ENCODE data around the gene FAM120A. TPM values are rescaled to one million over a fixed set of nuclear protein-coding genes. Genes with fewer than 3 reads are reported as not detected.
"Not testable (repeated sequence)": the region's sequence is repeated elsewhere in the genome, so short reads cannot be mapped to it uniquely, and the experiment has no call there.

Gene FAM120A
- total RNA-seq, 1 experiment from 2014 or later = 60.5 TPM

DNA sequence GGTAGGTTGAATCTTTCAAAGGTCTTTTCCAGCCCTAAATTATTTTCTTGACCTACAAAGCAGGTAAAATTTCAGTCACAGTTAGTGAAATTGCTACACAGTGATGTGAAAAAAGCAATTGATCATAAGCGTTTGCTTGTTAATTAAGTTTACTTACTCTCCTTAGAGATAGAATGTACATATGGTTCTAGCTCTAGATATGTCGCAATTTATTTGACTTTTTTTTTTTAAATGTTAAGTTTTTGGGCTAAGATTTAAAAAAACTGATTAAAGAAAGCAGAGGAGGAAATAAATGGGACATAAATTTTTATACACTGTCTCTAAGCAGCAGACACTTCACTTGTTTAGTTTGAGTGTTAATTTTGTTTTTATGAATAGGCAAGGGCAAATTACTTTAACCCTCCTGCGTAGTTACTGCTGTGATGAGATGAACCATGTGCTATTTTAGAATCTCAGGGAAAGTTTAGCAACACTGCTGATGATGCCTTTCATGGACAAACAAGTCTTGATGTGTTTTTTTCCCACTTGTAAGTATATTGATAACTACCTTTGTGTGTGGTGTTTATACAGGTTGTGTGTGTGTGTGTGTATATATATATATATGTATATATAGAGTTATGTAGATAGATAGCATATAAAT is 40.2 kb downstream of the FAM120A start:
- no peak for DNase-seq (ENCODE audit: low read depth, low spot score)
- in situ Hi-C loops (cut with HindIII; ENCODE audit: low pct_unique_long_range_greater_than_20kb, low sequenced_read_pairs) = no loop called here

- DNase-seq (ENCODE audit: low read depth, low spot score) = no peak
- in situ Hi-C loops (cut with HindIII; ENCODE audit: low pct_unique_long_range_greater_than_20kb, low sequenced_read_pairs) = no loop called here
These were observed 40.8 kb downstream of the FAM120A start for GRCh38 chr9:93492327-93492726.

DNA sequence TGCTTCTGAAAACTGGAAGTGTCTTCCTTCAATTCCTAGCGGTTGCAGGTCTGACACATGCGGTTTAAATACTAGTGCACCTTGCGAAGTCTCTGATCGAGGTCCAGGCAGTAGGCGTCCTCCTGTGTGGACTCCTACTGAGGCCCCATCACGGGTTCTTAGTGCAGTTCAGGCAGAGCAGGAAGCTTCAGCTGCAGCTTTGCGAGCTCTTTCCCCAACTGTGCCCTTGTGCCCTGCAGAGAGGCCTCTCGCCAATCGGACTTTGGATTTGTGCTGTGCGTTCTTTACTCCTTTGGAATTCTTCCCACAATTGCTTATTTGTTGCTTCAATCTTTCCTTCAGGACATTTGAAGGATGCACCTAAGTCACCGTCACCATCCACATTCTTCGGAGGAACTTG is 42.5 kb downstream of the FAM120A start:
- DNase-seq (ENCODE audit: low read depth, low spot score) = no peak
- in situ Hi-C loops (cut with HindIII; ENCODE audit: low pct_unique_long_range_greater_than_20kb, low sequenced_read_pairs) = no loop called here

- DNase-seq (ENCODE audit: low read depth, low spot score) = no peak
- in situ Hi-C loops (cut with HindIII; ENCODE audit: low pct_unique_long_range_greater_than_20kb, low sequenced_read_pairs) = no loop called here
These were observed 44.8 kb downstream of the FAM120A start for GRCh38 chr9:93496285-93496684.

DNA sequence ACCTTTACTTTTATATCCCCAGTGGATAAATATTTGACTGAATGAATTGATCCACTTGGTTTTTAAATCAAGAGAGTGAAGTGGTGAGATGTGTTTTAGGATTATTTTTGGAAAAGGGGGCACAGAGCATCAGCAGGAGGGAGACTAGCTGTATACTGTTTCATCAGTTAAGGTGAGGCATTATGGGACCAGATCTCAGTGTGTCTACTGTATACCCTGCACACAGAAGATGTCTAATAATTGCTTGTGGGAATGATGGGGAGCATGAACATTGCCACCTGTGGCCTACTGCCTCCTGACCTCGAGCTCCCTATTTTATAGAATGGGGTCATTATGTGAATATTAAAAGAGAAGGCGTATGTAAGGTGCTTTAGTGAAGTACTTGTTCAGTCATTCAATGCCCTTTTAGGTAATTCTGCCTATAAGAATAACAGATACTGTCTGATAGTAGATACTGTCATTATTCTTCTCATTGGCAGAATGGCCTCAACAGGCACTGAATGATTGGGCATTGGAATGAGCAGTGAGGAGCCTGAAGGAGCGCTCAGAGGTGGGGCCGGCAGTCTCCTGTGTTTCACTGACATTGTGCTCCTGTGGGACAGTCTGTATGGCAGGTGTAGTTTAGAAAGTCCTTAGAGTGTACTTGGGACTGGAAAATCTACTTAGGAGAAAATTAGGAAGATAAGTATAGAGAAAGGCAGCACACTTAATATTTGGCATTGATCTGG is 49.2 kb downstream of the FAM120A start:
- no peak for DNase-seq (ENCODE audit: low read depth, low spot score)
- in situ Hi-C loops (cut with HindIII; ENCODE audit: low pct_unique_long_range_greater_than_20kb, low sequenced_read_pairs) = no loop called here

- in situ Hi-C loops (cut with HindIII; ENCODE audit: low pct_unique_long_range_greater_than_20kb, low sequenced_read_pairs) = no loop called here
- no peak for DNase-seq (ENCODE audit: low read depth, low spot score)
These were observed 49.9 kb downstream of the FAM120A start for GRCh38 chr9:93501406-93501805.

DNA sequence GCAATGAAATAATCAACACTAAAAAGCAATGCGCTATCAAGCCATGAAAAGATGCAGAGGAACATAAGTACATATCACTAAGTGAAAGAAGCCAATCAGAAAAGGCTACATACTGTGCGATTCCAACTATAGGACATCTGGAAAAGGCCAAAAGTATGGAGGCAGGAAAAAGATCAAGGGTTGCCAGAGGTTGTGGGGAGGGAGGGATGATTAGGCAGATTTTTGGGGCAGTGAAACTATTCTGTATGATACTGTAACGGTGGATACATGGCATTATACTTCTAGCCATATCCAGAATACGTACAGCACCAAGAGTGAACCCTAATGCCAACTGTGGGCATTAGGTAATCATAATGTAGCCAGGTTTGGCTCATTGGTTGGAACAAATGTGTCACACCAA is 51.9 kb downstream of the FAM120A start:
- no peak for DNase-seq (ENCODE audit: low read depth, low spot score)
- in situ Hi-C loops (cut with HindIII; ENCODE audit: low pct_unique_long_range_greater_than_20kb, low sequenced_read_pairs) = no loop called here

GRCh38 chr9:93505541-93506132 is 54.2 kb downstream of the FAM120A start:
- no peak for DNase-seq (ENCODE audit: low read depth, low spot score)

GRCh38 chr9:93507768-93508167 is 56.3 kb downstream of the FAM120A start:
- DNase-seq (ENCODE audit: low read depth, low spot score) = no peak
- in situ Hi-C loops (cut with HindIII; ENCODE audit: low pct_unique_long_range_greater_than_20kb, low sequenced_read_pairs) = no loop called here

More at GRCh38 chr9:93505541-93506132, 54.2 kb downstream of the FAM120A start:
- in situ Hi-C loops (cut with HindIII; ENCODE audit: low pct_unique_long_range_greater_than_20kb, low sequenced_read_pairs) = no loop called here

DNA sequence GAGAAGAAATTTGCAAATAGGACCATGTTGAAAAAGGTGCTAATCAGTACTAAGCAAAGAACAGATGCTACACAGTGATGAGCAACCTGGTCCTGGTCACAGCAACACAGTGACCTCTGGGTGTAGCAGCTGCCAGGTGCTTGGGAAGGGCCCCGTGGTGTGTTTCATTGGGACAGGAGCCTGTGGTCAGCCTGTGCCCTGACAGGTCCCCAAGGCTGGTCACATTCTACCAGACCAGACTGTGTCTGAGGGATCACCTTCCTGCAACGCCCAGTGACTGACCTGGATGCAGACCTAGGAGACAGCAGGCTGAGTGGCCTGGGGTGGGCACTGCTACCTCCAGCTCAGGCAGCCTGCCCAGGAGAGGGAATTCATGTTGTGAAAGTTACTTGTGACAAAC is 56.7 kb downstream of the FAM120A start:
- DNase-seq (ENCODE audit: low read depth, low spot score) = no peak
- in situ Hi-C loops (cut with HindIII; ENCODE audit: low pct_unique_long_range_greater_than_20kb, low sequenced_read_pairs) = no loop called here

GRCh38 chr9:93509084-93509483 is 57.6 kb downstream of the FAM120A start:
- DNase-seq (ENCODE audit: low read depth, low spot score) = no peak
- in situ Hi-C loops (cut with HindIII; ENCODE audit: low pct_unique_long_range_greater_than_20kb, low sequenced_read_pairs) = no loop called here

DNA sequence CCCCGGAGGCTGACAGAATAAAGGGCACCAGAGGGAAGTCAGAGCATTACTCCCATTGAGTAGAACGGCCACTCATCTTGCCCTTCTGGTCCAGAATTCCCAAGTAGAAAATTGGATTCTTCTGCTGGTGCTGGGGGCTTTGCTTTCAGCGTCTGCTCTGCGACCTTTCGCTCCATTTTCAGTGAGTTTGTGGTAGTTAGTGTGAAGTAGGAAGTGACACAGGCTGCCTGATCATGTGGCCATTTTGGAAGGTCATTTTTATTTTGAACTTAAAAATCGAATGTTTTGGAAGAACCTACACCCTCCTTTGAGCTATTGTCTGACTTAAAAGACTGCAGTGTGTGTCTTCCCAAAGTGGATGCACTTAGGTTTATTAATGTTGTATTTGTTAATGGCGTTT is 58.6 kb downstream of the FAM120A start:
- in situ Hi-C loops (cut with HindIII; ENCODE audit: low pct_unique_long_range_greater_than_20kb, low sequenced_read_pairs) = no loop called here
- no peak for DNase-seq (ENCODE audit: low read depth, low spot score)

DNA sequence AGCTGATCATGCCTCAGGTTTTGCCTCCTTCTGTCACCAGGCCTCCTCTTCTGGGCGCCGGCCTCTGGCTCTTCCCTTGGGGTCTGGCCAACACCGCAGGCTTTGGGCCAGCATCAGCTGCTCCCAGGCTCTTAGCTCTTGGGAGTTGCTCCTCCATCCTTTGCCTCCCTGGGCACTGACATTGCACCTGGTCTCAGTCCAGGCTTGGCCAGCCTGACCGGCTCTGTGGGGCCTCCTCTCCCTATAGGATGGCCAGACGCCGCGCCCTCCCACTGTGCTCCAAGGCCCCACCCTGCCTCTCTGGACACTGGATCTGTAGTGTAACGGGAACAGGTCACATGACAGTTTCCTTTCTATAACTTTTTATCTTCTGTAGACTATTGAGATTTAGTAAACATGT is 59.7 kb downstream of the FAM120A start:
- DNase-seq (ENCODE audit: low read depth, low spot score); in situ Hi-C loops (cut with HindIII; ENCODE audit: low pct_unique_long_range_greater_than_20kb, low sequenced_read_pairs): not testable (repeated sequence)

DNA sequence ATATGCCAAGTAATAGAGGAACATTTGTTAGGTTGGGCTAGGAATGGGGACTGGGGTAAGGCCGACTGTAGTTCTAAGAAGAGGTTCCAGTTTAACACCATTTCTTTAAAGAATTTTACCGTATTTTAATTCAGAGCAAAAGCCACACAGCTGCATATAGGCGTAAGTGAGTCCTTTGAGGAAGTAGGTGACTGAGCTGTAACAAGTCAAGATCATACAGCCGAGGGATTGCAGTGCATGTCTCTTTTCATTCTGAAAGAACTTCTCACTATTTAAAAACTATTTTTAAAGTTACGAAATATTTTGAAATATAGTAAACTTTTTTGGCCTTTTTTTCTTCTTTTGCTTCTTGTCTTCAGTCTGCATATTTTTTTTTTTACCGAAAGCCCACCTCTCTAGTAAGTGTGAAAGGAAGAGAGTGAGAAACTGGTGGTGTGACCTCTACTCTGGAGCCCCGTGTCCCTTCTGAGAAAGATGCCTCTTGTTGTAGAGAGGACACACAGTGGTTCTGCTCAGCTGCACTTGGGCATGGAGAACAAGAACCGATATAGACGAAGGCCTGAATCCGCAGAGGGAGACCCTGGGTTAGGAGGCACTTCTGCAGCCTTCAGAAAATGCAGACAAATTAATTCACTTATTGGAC is 60.8 kb downstream of the FAM120A start:
- DNase-seq (ENCODE audit: low read depth, low spot score); in situ Hi-C loops (cut with HindIII; ENCODE audit: low pct_unique_long_range_greater_than_20kb, low sequenced_read_pairs): not testable (repeated sequence)

DNA sequence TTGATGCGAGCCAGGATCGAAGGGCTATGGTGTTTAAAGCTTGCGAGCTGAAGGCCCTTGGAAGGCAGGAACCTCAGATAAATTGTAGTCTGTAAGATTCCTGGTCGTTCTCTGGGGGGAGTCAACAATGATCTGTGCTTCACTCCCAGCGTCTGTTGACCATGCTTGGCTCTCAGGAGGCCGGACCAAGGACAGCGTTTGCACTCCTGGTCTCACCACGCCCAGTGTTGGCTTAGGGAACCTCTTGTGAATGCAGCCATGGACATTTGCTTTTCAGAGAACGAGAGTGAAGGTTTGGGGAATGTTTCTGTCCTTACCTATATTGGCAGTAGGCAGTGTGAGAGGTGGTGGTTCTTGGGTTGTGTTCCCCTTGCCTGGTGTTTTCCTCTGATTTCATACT is 62.1 kb downstream of the FAM120A start:
- in situ Hi-C loops (cut with HindIII; ENCODE audit: low pct_unique_long_range_greater_than_20kb, low sequenced_read_pairs) = no loop called here
- no peak for DNase-seq (ENCODE audit: low read depth, low spot score)

DNA sequence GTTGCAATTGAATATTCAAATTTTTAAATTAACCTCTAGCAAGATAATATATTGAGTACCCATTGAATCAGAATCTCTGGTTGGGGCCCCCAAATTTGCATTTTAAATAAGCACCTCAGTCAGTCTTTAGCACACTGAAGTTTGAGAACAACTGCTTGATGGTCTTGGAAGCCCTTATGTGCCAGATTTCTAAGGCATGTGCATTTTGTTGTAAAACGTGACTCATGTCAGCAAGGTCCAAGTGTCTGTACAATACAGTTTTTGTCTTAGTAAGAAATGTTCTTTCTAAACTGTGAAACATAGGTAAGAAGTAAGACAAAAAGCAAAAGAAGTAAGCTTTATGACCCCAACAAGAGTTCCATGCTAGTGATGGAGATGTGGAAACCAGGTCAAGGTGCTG is 65.8 kb downstream of the FAM120A start:
- in situ Hi-C loops (cut with HindIII; ENCODE audit: low pct_unique_long_range_greater_than_20kb, low sequenced_read_pairs) = no loop called here
- DNase-seq (ENCODE audit: low read depth, low spot score) = no peak

DNA sequence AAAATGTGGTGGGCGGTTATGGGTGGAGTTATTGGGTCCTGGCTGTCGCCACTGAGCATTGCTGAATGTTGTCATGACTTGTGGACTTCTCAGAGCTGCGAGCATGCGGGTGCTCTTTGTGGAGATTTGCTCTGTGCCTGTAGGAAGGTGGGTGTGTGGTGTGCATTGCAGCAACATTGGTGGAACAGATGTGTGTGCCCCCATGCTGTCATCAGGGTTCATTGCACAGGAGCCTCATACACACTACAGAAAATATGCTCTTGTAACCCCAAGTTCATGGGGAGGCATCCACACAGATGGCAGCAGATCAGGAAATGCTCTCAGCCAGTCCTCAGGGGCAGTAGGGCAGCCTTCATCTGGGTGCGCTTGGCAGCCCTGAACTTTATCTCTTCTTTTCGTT is 69.0 kb downstream of the FAM120A start:
- in situ Hi-C loops (cut with HindIII; ENCODE audit: low pct_unique_long_range_greater_than_20kb, low sequenced_read_pairs) = no loop called here
- DNase-seq (ENCODE audit: low read depth, low spot score) = no peak

DNA sequence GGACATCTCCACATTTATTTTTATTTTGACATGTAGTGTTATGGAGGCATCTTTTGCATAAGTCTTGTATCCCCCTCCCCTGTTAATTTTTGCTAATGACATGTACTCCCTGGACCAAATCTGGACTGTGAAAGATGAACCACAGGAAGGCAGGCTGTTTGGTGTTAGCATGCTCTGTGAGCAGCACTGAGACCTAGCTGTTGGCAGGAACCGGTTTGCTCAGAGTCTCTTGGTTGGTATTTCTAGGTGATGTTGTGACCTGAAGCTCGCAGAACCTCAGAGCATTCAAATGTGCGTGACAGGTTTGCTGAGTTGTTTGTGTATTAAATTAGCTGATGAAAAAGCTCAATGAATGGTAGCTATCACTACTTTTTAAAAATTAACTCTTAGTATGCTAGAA is 71.3 kb downstream of the FAM120A start:
- DNase-seq (ENCODE audit: low read depth, low spot score) = no peak
- in situ Hi-C loops (cut with HindIII; ENCODE audit: low pct_unique_long_range_greater_than_20kb, low sequenced_read_pairs) = no loop called here

All from SK-MEL-5 (cell line).